PC-3 (cell line): ENCODE results near the gene CLEC19A.

Experiments
- EZH2 ChIP-seq: fragments of 300-600 bp; sonication (generic); IDR thresholded peaks from one replicate; pipeline ENCODE4 v1.6.1; 2017; ENCODE audit warnings: antibody characterized with exemption, mild to moderate bottlenecking, low read length; ENCODE audit not compliant: unreplicated experiment
- EZH2phosphoT487 ChIP-seq: fragments of 300-600 bp; sonication (generic); IDR thresholded peaks from 2 replicates; pipeline ENCODE4 v1.6.1; 2018; ENCODE audit warnings: mild to moderate bottlenecking, antibody characterized with exemption, low read length, borderline replicate concordance
- TF ChIP-seq, protein P1 (sequence below): fragments of 300-600 bp; sonication (generic); conservative IDR thresholded peaks from 2 replicates; pipeline ENCODE4 v1.5.1; 2017; ENCODE audit warnings: antibody characterized with exemption, low read depth, mild to moderate bottlenecking, low read length

DNA sequence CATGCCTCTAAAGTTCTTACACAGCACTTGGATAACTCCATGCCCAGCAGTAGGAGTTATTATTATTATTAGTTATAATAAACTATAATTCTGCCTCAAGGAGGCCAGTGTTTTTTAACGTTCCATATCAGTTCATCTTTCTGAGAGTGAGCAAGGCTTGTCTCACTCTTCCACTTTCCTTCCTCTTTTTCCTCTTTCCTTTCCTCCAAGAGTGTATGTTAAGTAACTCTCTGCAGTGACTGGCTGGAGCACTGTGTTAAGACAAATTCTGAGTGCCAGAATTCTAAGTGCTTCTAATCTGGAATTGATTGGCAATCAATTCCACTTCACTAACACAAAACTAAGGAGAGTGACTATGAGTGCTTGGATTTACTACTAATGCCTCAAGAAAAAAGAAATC is 16.4 kb downstream of the CLEC19A start:
- TF ChIP-seq, protein P1, sequence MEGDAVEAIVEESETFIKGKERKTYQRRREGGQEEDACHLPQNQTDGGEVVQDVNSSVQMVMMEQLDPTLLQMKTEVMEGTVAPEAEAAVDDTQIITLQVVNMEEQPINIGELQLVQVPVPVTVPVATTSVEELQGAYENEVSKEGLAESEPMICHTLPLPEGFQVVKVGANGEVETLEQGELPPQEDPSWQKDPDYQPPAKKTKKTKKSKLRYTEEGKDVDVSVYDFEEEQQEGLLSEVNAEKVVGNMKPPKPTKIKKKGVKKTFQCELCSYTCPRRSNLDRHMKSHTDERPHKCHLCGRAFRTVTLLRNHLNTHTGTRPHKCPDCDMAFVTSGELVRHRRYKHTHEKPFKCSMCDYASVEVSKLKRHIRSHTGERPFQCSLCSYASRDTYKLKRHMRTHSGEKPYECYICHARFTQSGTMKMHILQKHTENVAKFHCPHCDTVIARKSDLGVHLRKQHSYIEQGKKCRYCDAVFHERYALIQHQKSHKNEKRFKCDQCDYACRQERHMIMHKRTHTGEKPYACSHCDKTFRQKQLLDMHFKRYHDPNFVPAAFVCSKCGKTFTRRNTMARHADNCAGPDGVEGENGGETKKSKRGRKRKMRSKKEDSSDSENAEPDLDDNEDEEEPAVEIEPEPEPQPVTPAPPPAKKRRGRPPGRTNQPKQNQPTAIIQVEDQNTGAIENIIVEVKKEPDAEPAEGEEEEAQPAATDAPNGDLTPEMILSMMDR: no peak
- TF ChIP-seq EZH2: no peak
- no peak for TF ChIP-seq EZH2phosphoT487
